GM19467 (cell line): Measurements from ENCODE around the gene ZBED3.

ENCODE experiments used
- ATAC-seq: cut with Tn5 transposase; IDR thresholded peaks from one replicate; pipeline ENCODE4 v1.9.1; 2021; ENCODE audit warnings: mild to moderate bottlenecking, moderate library complexity; ENCODE audit not compliant: unreplicated experiment

Gene ZBED3

GRCh38 chr5:77077829-77078176, 9.3 kb downstream of the ZBED3 start:
- no peak for ATAC-seq

GRCh38 chr5:77076961-77077828, 9.9 kb downstream of the ZBED3 start:
- ATAC-seq, result peak; percentile 90

GRCh38 chr5:77074745-77075144, 12.3 kb downstream of the ZBED3 start:
- no peak for ATAC-seq

- ATAC-seq, result no peak
These were observed 13.4 kb downstream of the ZBED3 start for GRCh38 chr5:77073667-77074066.

GRCh38 chr5:77066823-77067442, 20.2 kb downstream of the ZBED3 start:
- peak; percentile 58 for ATAC-seq

- ATAC-seq, result no peak
These were observed 20.9 kb downstream of the ZBED3 start for GRCh38 chr5:77066184-77066583.

GRCh38 chr5:77065256-77065655, 21.8 kb downstream of the ZBED3 start:
- ATAC-seq, result no peak

GRCh38 chr5:77064040-77064439, 23.0 kb downstream of the ZBED3 start:
- no peak for ATAC-seq

- ATAC-seq, result no peak
These were observed 40.5 kb downstream of the ZBED3 start for GRCh38 chr5:77046416-77047073.

- ATAC-seq, result no peak
These were observed 51.1 kb downstream of the ZBED3 start for GRCh38 chr5:77035950-77036349.

- ATAC-seq, result no peak
These were observed 53.7 kb downstream of the ZBED3 start for GRCh38 chr5:77033338-77033737.

GRCh38 chr5:77032635-77033034, 54.5 kb downstream of the ZBED3 start:
- ATAC-seq, result no peak

GRCh38 chr5:77031891-77032290, 55.2 kb downstream of the ZBED3 start:
- no peak for ATAC-seq

- peak; percentile 97 for ATAC-seq
These were observed 56.7 kb downstream of the ZBED3 start, which contains the start of gene AGGF1 for GRCh38 chr5:77030097-77031071. Gene AGGF1, plus strand, starts transcription at chr5:77030404. Its CDS starts 363 bp downstream, at chr5:77030767.

- ATAC-seq, result no peak
These were observed 57.7 kb downstream of the ZBED3 start for GRCh38 chr5:77029376-77029885.

GRCh38 chr5:77028631-77029375, 58.3 kb downstream of the ZBED3 start:
- ATAC-seq, result no peak

- ATAC-seq, result no peak
These were observed 62.6 kb downstream of the ZBED3 start for GRCh38 chr5:77024490-77024889.

- no peak for ATAC-seq
These were observed 64.3 kb downstream of the ZBED3 start for GRCh38 chr5:77022511-77023417.
